Stimulated activated CD4-positive, alpha-beta T cell treated with anti-CD3 and anti-CD28 coated beads, Interleukin-1b, Interleukin-23, amount 100 ng/mL, for 48 hours (primary cell): ENCODE data around the gene ZNF121.

ENCODE experiments used
- DNase-seq: peaks from one replicate; pipeline ENCODE4 v3.0.0-alpha.2; 2020

The ZNF121 gene

GRCh38 chr19:9538183-9539058, 45.9 kb downstream of the ZNF121 start, which contains the start of gene ZNF426:
ZNF426 (minus strand) TSS chr19:9538645; CDS start chr19:9536232, 2,413 bp downstream.
- DNase-seq, result peak; percentile 89

GRCh38 chr19:9535934-9536333, 48.4 kb downstream of the ZNF121 start:
- no peak for DNase-seq

- peak; percentile 19 for DNase-seq
Observed at GRCh38 chr19:9531933-9532332, 52.4 kb downstream of the ZNF121 start.

GRCh38 chr19:9528757-9529336, 55.5 kb downstream of the ZNF121 start:
- DNase-seq, result no peak

GRCh38 chr19:9523885-9524474, 60.3 kb downstream of the ZNF121 start:
- no peak for DNase-seq
